ENCODE measurements around the gene NPDC1.
A peak's percentile ranks its signal among the peaks of the same experiment; 100 is the strongest.

Gene NPDC1, protein sequence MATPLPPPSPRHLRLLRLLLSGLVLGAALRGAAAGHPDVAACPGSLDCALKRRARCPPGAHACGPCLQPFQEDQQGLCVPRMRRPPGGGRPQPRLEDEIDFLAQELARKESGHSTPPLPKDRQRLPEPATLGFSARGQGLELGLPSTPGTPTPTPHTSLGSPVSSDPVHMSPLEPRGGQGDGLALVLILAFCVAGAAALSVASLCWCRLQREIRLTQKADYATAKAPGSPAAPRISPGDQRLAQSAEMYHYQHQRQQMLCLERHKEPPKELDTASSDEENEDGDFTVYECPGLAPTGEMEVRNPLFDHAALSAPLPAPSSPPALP

DNA sequence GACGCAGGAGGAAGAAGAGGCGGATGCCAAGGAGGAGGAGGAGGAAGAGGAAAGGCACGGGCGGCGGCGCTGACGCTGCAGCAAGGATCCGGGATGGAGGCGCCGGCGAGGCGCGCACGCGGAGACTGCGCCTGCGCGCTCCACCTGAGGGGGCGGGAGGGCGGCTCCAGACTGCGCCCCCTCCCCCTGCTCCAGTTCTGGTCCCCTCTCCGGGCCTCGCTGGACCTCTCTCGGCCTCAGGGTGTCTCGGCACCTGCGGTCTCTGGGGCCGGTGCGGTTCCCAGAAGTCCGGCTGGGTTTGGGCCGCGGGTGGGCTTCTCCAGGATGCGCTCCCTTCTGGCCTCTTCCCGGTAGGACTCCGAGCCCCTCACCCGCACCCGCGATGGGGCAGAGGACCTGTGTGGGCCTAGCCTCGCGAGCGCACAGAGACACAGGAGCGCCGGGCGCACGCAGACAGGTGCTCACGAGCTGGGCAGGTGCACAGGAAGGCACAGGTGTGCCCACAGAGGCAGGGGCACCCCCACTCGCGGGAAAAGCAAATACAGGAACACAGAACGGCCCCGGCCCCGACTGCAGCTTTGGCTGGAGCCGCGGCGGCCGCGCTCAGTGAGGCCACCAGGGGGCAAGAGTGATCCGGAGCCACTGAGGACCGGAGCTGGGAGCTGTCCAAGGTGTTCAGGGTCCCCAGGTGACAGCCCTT, at the start of gene NPDC1:
Gene NPDC1 (minus strand): TSS at position 90 of the 700 bp plus-strand sequence. CDS start 188 bp downstream, outside the sequence.
- DNase-seq (ENCODE audit: low read depth) = peak; percentile 57

DNA sequence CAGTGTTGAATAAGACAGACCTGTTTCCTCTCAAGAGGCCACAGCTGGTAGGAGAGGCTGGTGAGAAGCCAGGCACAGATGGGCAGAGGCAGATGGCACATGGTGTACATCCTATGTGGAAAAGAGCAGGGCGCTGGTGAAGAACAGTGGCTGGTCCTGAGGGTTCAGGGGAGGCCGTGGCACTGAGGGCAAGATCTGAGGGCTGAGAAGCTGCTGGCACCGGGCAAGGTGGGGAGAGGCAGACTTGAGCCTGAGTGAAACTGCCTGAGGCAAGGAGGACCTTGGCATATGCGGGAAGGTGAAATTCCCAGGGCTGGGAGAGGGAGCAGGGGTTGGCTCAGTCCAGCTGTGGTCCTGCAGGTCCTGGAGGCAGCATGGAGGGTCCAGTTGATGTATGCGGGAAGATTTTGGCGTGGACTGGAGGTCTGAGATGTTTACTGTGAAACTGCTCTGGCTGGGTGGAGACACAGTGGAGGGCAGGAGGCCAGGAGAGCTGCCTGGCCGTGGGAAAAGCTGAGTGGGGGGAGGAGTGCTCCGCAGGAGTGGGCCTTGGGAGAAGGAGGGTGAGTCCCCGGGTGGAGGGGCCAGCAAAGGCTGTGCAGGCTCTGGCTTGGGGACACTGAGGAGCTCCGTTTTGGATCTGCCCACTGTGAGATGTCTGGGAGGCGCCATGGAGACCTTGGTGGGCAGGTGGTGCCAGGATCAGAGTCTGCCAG, 43.4 kb upstream of the NPDC1 start:
- DNase-seq (ENCODE audit: low read depth) = no peak

DNA sequence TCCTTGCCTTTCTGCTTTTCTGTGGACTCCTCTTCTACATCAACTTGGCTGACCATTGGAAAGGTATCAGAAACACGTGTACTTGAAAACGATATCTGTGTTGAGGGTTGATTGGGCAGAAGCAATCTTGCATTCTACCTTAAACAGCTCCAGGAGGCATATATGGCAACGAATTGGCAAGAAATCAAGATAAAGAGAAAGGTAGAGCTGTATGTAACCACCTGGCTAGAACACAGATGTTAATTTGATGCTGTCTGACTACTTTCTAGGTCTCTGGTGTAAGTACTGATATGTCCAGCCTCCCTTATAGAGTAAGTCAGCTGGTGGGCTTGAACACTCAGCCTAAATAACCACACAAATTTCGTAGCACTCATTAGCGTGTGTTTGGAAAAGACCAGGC, 42.1 kb upstream of the NPDC1 start:
- no peak for DNase-seq (ENCODE audit: low read depth)

DNA sequence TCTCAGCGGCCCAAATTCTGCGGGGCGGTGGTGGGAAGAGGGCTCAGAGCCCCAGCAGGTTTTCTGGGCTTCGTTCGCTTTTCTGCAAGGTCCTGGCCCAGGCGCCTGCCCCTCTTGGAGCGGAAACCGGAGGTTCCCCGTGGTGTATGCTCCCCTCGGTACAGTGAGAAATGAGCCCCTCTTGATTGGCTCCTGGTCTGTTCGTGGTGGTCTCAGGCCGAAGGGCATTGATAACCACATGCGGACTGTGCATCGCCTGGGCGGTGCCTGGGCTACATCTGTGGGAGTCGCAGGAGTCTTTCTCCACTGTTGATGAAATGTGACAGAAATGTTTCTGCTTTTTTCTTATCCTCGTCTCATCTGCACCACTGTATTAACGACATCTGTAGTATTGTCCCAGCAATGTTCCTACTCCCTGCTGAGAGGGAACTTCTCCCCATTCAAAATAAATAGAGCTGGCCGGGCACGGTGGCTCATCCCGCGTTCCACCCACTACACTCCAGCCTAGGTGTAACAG, 41.5 kb upstream of the NPDC1 start:
- DNase-seq (ENCODE audit: low read depth) = no peak

DNA sequence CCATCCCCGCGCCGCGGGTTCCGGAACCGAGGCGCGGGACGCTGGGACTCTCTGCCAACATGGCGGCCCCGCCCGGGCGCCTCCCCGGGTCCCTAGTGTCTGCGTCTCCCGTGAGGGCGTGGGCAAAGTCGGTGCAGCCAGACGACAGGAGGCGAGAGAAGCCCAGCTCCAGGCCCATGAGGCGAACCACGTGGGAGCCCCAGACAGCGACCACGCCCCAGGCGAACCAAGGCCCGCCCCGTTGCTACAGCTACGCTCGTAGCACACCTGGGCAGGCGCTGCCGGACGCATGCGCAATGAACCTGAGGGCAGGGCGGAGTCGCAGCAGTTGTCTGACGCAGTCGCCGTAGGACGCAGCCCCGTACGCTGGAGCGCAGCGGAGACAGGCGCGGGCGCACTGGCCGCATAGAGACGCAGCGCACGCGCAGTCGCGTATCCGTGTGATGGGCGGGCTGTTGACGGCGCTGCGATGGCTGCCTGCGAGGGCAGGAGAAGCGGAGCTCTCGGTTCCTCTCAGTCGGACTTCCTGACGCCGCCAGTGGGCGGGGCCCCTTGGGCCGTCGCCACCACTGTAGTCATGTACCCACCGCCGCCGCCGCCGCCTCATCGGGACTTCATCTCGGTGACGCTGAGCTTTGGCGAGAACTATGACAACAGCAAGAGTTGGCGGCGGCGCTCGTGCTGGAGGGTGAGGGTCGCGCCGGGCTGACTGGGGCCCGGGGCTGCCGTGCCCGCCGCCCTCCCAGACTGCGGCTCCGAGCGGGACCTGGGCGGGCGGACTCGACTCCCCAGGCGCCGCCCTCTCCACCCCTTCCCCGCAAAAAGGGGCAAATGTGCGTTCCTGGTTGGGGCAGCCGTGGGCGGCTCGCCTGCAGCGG, 40.8 kb upstream of the NPDC1 start, which contains the start of gene MAN1B1:
Gene MAN1B1 (plus strand): TSS at position 455 of the 878 bp plus-strand sequence. CDS start 15 bp downstream, at position 470.
- DNase-seq (ENCODE audit: low read depth) = peak; percentile 99

DNA sequence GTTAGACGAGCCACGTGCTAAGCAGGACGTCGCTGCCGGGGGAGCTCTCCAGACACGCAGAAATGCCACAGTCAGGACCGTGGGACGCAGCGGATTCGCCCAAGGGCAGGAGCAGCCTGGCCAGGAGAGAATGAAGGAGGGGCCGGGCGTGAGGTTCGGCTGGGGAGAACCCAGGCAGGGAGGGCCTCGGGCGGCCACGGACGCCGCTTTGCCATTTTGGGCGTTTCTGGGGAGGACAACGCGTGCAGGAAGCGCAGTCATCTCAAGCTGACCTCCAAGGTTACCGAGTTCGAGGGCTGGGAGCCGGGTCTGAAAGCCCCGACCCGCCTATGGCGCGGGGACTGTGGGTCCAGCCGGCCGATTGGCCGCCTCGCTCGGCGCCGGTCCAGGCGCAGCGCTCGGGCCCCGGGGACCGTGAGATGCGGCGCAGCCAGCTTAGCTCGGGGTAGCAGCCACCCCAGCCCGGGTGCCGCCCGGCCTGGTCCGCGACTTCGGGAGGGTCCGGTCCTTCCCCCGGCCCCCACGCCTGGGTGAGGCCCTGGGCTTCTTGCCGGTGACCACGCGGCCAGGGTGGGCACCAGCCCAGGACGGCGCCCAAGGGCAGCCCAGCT, 40.0 kb upstream of the NPDC1 start:
- peak; percentile 24 for DNase-seq (ENCODE audit: low read depth)

DNA sequence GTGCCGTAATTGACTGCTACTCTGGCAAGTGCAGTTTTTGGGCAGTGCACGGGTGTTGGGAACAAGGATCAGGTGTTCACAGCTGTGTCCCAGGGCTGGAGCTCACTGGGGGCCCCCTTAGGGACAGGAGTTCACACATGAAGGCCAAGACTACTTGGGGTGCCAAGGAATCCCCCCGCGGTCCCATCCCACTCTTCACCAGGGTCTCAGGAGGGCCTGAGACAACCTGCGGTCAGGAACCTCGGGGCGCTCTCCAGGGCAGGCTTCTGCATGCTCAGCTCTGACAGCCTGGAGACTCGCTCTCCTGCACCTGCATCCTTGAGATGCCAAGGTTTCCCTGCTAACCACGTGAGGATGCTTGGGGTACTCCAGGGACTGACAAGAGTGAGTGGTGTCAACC, 38.5 kb upstream of the NPDC1 start:
- DNase-seq (ENCODE audit: low read depth) = no peak

DNA sequence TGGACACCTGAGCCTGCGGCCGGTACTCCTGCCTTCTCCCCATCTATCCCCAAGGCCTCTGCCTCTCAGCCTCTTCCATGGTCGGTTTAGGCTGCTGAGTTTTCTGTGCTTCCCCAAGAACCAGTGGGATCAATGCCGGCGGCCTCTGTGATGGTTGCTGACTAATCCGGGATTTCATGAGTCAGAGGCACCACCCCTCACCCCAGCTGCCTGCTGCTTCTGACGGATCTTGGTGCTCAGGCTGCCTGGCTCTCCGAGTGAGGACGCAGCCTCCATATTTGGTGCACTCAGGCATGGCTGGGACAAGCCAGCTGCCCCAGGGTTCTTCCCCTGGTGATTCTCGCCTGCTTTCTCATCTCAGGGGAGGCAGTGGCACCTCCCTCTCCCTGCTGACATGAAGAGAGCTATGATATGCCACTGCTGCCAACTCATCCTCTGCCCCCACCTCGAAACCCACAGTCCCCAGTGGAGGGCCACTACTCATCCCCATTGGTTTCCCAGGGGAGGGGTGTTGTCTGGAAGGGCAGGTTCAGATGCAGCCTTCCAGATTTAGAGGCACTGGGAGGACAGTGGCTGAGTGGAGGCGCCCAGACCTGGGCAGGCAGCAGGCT, 37.5 kb upstream of the NPDC1 start:
- DNase-seq (ENCODE audit: low read depth) = no peak

DNA sequence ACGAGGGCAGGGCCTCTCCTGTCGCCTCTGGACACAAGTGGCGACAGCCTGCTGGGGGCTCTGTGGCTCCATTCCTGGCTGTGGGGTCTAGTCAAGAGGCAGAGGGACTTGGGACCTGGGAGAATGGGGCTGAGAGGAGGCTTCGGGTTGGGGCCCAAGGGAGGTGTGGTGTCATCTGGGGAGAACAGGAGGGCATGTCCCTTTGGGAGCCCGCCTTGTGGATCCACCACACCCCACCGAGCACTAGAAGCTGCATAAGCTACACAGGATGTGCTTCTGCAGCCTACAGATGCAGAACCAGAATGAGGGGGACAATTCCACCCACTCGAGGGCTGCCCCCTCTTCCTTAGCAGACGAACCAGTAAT, 36.9 kb upstream of the NPDC1 start:
- no peak for DNase-seq (ENCODE audit: low read depth)

DNA sequence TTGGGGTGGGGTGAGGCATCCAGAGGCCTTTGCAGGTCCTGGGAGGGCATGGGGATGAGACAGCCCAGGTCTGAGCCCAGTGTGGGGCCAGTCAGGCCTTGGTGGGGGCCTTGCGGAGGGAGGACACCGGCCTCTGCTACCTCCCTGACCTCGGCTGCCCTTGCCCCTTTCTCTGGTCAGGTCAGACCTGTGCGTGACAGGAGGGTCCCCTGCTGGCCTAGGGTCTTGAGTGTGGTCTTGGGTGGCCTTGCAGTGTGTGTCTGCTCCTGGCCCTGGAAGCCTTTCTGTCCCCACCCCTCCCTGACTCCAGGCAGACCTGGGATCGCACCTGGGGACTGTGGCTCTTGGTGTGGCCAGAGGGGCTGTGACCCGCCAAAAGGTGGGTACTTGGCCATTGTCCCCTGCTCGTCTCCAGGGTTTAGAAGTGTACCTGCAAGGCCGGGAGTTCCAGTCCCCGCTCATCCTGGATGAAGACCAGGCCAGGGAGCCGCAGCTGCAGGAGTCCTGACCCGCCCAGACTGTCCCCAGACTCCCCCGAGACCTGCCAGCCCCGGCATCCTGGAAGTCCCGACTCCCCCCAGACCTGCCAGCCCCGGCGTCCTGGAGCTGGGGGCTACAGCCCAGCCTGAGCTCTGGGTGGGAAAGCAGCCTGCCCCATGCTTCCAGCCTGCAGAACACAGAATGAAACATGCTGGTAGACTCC, 36.4 kb upstream of the NPDC1 start:
- no peak for DNase-seq (ENCODE audit: low read depth)

DNA sequence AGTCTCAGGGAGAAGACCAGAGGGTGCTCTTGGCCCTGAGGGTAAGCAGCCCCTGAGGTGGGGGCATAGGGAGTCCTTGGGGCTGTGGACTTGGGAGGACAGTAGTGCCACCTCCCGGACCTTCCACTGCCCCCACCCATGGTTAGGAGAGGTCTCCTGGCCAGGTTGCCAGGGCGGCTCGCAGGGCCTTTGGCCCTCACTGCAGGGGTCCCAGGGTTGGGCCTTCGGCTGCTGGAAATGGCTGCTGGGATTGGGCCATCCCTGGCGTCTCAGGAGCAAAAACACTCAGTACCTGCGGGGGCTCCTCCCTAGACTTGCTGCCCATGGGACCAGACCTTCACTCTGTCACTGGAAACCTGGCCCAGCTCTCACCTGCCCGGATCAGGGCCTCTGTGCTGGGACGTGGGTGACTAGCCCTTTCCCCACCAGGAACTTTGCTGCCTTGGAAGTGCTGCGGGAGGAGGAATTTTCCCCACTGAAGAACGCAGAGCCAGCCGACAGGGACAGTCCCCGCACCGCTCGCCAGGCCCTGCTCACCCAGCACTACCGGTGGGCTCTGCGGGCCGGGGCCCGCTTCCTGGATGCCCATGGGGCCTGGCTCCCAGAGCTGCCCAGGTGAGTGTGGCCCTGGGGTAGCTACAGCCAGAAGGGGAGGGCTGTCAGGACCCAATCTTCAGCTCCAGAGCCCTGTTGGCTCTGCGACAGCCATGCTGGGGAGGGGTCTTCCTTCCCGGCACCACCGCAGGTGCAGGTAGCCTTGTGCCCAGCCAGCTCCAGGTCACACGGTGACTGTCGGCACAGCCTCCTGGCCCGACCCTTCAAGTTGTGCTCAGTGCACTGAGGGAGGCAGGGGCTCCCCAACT, 34.5 kb upstream of the NPDC1 start:
- no peak for DNase-seq (ENCODE audit: low read depth)

DNA sequence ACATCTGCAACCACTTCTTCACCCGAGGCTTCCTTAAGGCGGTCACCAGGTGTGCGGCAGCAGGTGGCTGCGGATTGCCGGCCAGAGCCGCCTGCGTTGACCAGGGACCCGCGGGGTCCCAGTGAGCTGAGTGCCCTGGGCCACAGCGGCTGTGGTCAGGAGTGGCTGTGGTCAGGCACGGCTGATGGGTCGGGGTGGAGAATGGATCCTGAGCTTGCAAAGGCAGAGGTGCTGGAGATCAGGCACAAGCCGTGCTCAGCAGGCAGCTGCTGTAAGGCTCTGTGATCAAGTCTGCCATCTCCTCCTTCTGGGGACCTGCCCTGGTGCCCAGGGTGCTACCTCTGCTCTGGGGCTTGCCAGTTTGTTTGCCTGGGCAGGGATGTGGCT, 33.4 kb upstream of the NPDC1 start:
- DNase-seq (ENCODE audit: low read depth) = no peak

DNA sequence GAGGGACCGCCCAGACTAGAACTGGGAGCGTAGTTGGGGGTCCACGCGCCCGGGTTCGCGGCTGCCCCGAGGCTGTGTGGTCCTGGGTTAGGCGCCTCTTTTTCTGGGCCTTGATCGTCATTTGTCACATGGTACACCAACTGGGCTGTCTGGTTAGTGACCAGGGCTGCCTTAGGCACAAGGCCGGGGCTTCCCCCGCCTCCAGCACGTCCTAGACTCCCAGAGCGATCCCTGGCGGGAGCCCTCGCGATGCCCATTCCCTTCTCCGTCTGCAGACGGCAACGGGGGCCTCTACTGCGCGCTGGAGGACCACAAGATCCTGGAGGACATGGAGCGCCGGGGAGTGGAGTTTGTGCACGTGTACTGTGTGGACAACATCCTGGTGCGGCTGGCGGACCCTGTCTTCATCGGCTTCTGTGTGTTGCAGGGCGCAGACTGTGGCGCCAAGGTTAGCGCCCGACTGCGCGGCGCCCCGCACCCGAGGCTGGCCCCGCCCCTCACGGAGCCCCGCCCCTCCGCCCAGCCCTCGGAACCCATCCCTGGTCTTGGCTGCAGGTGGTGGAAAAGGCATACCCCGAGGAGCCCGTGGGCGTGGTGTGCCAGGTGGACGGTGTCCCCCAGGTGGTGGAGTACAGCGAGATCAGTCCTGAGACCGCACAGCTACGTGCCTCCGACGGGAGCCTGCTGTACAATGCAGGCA, 32.9 kb upstream of the NPDC1 start:
- DNase-seq (ENCODE audit: low read depth) = no peak

DNA sequence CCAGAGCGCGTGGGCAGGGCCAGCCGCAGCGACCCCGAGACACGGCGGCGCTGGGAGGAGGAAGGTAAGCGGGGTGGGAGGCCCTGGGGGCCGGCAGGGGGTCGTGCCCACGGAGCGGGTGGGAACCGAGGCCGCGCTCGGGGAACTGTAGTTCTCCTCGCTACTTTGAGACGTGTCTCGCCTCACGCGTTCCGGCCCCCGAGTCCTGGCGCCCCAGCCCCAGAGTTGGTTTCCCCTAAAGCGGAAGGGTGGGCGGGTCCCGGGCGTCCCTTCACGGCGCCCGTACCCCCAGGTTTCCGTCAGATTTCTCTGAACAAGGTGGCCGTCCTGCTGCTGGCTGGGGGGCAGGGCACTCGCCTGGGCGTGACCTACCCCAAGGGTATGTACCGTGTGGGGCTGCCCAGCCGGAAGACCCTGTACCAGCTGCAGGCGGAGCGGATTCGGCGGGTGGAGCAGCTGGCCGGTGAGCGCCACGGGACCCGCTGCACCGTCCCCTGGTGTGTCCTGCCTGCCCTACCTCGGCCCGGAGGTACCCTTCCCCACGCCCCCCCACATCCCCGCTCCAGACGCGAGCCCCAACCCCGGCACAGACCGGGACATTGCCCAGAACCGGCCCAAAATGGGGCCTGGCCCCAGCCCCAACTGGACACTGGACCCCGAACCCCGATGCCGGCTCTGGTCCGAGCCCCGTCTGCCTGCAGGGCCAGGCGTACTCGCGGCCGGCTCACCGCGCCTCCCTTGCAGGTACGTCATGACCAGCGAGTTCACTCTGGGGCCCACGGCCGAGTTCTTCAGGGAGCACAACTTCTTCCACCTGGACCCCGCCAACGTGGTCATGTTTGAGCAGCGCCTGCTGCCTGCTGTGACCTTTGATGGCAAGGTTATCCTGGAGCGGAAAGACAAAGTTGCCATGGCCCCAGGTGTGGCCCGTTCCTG, 32.0 kb upstream of the NPDC1 start:
- DNase-seq (ENCODE audit: low read depth) = no peak

DNA sequence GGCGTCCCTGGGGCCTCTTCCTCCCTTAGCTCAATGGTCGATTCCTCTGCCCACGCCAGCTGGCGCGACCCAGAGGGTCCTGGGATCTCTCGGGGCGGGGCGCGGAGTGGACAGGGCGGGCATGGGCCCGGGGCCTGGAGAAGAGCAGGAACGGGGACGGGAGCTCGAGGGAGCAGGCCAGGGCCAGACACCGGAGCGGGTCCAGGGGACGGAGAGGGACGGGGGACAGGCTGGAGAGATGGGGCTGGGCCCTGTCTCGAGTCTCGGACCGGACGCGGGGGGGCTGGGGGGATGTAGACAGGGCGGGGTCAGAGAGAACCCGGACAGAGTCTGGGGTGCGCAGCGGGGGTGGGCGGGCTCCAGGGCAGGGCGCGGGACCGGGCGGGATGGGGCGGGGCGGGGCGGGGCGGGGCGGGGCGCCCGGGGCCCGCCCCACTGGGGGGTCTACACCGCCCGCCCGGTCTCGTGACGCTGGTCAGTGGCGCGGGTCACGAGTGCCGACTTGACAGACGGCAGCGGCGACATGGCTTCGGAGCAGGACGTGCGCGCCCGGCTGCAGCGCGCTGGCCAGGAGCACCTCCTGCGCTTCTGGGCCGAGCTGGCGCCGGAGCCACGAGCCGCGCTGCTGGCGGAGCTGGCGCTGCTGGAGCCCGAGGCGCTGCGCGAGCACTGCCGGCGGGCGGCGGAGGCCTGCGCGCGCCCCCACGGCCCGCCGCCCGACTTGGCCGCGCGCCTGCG, 31.2 kb upstream of the NPDC1 start, which contains the start of gene UAP1L1:
Gene UAP1L1 (plus strand): TSS at position 508 of the 738 bp plus-strand sequence. CDS start 16 bp downstream, at position 524.
- peak; percentile 37 for DNase-seq (ENCODE audit: low read depth)

DNA sequence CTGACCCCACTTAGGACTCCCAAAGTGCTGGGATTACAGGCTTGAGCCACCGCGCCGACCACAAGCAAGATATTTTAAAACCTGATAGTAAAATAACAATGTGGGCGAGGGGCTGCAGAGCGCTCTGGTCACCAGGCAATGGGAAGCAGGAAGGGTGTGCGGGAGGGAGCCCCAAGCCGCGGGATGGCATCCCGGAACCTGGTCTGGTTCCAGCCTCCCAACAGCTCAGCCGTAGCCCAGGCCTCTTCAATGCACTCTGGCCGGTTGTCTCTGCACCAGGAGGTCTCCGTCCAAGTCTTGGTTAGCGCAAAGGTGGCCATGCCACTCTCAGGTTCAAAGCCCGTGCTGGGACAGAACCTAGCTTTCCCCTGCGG, 30.6 kb upstream of the NPDC1 start:
- no peak for DNase-seq (ENCODE audit: low read depth)

Data from stimulated activated CD8-positive, alpha-beta memory T cell treated with anti-CD3 and anti-CD28 coated beads, Interleukin-12 subunit alpha, Interleukin-12 subunit beta, amount 100 ng/mL, for 4 hours (primary cell).